Omental fat pad (tissue), 4 donors: ENCODE measurements around the gene FOXK1. TPM values are rescaled to one million over a fixed set of nuclear protein-coding genes. Genes with fewer than 3 reads are reported as not detected.

Experiments
- ATAC-seq: fragments of 150-250 bp; one replicate; pipeline ENCODE4 v1.9.1; 2016; ENCODE audit warnings: mild to moderate bottlenecking, moderate library complexity; ENCODE audit not compliant: low FRiP score
- DNase-seq: peaks from one replicate; pipeline ENCODE4 v3.0.0-alpha.2; 2019; ENCODE audit warnings: low spot score
- CTCF ChIP-seq, 3 donors: fragments of 450-650 bp; IDR thresholded peaks; one replicate each; pipeline ENCODE4 v1.5.1; 2016 to 2017; ENCODE audit warnings: antibody characterized with exemption in 3 of 3, mild to moderate bottlenecking in 3 of 3, moderate library complexity in 2 of 3
- total RNA-seq, 4 donors: library from RNA; depleted of rRNA; stranded (reverse); fragments of >200 nt; gene quantifications; one replicate each; pipeline ENCODE4 v1.1.0, GENCODE V29; 2016

FOXK1 gene
- total RNA-seq, 4 donors from 2014 or later: 10.8 to 35.0 (median 20.4) TPM

DNA sequence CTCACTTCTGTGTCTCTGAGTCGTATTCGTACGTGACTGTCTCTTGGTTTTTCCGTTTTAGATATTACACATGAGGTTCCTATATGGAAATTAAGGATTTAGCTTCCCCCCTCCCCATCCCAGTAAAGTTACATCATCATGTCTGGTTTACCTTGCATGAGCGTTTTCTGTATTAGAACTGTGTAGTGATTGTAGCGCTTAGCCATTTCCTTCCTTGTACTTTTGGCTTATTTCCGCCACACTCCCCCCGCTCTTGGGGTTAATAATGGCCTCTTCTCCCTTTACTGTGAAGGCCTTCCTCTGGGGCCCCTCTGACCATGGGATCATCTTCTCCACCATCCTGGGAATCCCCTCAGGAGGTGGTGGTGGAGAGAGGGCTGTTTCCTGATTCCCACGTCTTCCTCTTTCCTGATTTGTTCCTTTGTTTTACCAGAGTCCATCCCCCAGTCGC is 66.2 kb downstream of the FOXK1 start:
- DNase-seq: no peak
- ATAC-seq: no peak
- TF ChIP-seq CTCF (IDR thresholded peaks at IDR 0.05): no peak

DNA sequence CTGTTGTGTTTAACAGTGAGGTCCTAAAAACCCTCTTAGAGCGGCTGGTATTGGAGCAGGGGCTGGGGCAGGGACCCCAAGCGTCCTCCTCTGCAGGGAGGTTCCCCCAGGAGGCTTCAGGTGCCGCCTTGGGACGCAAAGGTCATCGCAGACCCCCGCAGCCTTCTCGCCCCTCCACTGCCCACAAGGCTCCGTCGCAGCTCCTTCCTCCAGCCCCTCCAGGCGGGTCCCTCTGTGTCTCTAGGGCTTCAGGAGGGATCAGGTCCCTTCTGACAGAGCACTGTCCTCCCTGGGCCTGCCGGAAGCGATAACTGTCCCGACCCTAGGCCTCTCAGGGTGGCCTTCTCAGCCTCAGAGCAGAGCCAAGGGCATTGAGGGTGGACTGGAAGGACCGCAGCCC is 67.3 kb downstream of the FOXK1 start:
- DNase-seq: no peak
- no peak for ATAC-seq
- no peak for TF ChIP-seq CTCF (IDR thresholded peaks at IDR 0.05)

DNA sequence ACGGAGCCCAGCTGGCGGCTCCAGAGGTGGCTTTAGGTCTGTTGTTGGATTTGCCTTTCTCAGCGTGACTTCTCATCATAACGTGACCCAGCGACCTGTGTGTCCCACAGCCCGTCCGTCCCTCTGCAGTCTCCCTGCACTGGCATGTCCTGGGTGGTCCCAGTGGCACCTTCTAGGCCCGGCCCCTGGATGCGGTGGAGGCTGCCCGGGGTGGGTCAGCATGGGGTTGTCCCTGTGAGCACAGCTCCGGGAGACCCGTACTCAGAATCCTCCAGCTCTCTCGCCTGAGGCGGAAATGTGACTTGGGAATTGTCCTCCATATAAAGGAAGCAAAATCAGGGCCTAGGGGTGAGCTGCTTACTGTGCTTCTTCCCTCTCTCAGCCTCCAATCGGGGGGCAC is 67.7 kb downstream of the FOXK1 start:
- ATAC-seq: no peak
- DNase-seq: no peak
- TF ChIP-seq CTCF (IDR thresholded peaks at IDR 0.05): no peak

- no peak for DNase-seq
- no peak for TF ChIP-seq CTCF (IDR thresholded peaks at IDR 0.05)
- ATAC-seq: no peak
Observed at GRCh38 chr7:4751398-4751947, 69.4 kb downstream of the FOXK1 start.

GRCh38 chr7:4753598-4754432 is 71.7 kb downstream of the FOXK1 start:
- peak in 1 of 3 donors; percentile 61 for TF ChIP-seq CTCF (IDR thresholded peaks at IDR 0.05)
- ATAC-seq (peak; percentile 82), DNase-seq (peak; percentile 74)

- no peak for TF ChIP-seq CTCF (IDR thresholded peaks at IDR 0.05)
- no peak for ATAC-seq
- DNase-seq: no peak
Observed at GRCh38 chr7:4754433-4755010, 72.4 kb downstream of the FOXK1 start.
